GM21576 (cell line): ENCODE data around the gene ALS2CL.

Experiments
- ATAC-seq: cut with Tn5 transposase; IDR thresholded peaks from one replicate; pipeline ENCODE4 v1.9.1; 2021; ENCODE audit warnings: mild to moderate bottlenecking, moderate library complexity; ENCODE audit not compliant: unreplicated experiment

ALS2CL gene

GRCh38 chr3:46667061-46667621 lies 26.3 kb downstream of the ALS2CL start:
- no peak for ATAC-seq

GRCh38 chr3:46666453-46666845 lies 27.0 kb downstream of the ALS2CL start:
- no peak for ATAC-seq

GRCh38 chr3:46665763-46666452 lies 27.6 kb downstream of the ALS2CL start:
- ATAC-seq: no peak

- no peak for ATAC-seq
Measured at GRCh38 chr3:46664971-46665762, 28.3 kb downstream of the ALS2CL start.

GRCh38 chr3:46664188-46664970 lies 29.1 kb downstream of the ALS2CL start:
- no peak for ATAC-seq

GRCh38 chr3:46663591-46664135 lies 29.8 kb downstream of the ALS2CL start:
- no peak for ATAC-seq

GRCh38 chr3:46662771-46663551 lies 30.5 kb downstream of the ALS2CL start:
- no peak for ATAC-seq

- no peak for ATAC-seq
Measured at GRCh38 chr3:46661776-46662766, 31.4 kb downstream of the ALS2CL start.

- no peak for ATAC-seq
Measured at GRCh38 chr3:46660543-46661523, 32.6 kb downstream of the ALS2CL start.

GRCh38 chr3:46660003-46660402 lies 33.5 kb downstream of the ALS2CL start:
- no peak for ATAC-seq

- no peak for ATAC-seq
Measured at GRCh38 chr3:46659285-46659684, 34.2 kb downstream of the ALS2CL start.

GRCh38 chr3:46656778-46657556 lies 36.5 kb downstream of the ALS2CL start:
- ATAC-seq: no peak

- ATAC-seq: no peak
Measured at GRCh38 chr3:46655271-46655670, 38.2 kb downstream of the ALS2CL start.

- ATAC-seq: no peak
Measured at GRCh38 chr3:46651084-46651483, 42.4 kb downstream of the ALS2CL start.

- ATAC-seq: no peak
Measured at GRCh38 chr3:46649436-46649835, 44.0 kb downstream of the ALS2CL start.

- no peak for ATAC-seq
Measured at GRCh38 chr3:46648096-46648495, 45.4 kb downstream of the ALS2CL start.

- ATAC-seq: no peak
Measured at GRCh38 chr3:46646700-46647099, 46.8 kb downstream of the ALS2CL start.
